Fibroblast of lung (primary cell): ENCODE measurements around the gene VMAC.

Experiments used
- CTCF ChIP-seq, 2 donors: IDR thresholded peaks in 1 of 2; conservative IDR thresholded peaks in 1 of 2; 1 replicate in 1 of 2; 2 replicates in 1 of 2; pipeline ENCODE4 v1.5.1; 2011 to 2012; ENCODE audit warnings: low read length in 2 of 2, control low read depth in 1 of 2, inconsistent platforms in 1 of 2, low read depth in 1 of 2, mild to moderate bottlenecking in 1 of 2
- EZH2 ChIP-seq: IDR thresholded peaks from 2 replicates; pipeline ENCODE4 v1.5.1; 2012; ENCODE audit warnings: low read length, control low read depth, mild to moderate bottlenecking; ENCODE audit errors: missing control alignments

GRCh38 chr19:5914358-5914774 lies 9.7 kb downstream of the VMAC start:
- TF ChIP-seq CTCF (conservative IDR thresholded peaks at IDR 0.05 in 1 of 2, IDR thresholded peaks at IDR 0.05 in 1 of 2; ENCODE audit: low read depth in 1 of 2, low read length in 2 of 2) (no peak), EZH2 (no peak)
